ENCODE results near the gene LBP. TPM values are rescaled to one million over a fixed set of nuclear protein-coding genes. Genes with fewer than 3 reads are reported as not detected.
"Not testable (repeated sequence)": the region's sequence is repeated elsewhere in the genome, so short reads cannot be mapped to it uniquely, and the experiment has no call there.

LBP gene
- total and polyA plus RNA-seq, 7 donors, result 0.49 to 1.9 TPM; not detected in 5

- WGBS, 2 donors, result 72 to 75% methylated on average over 11 of the region's 11 CpGs
- Histone ChIP-seq H3K36me3 (no peaks in the 10 kb centered on the region), H3K27me3 (peaks cover 0 to 4% (median 0%) of the 10 kb centered on the region in 3 donors), H3K27ac (no peak overlapping the region), H3K4me3 (no peak overlapping the region), H3K9me3 (no peaks in the 10 kb centered on the region), H3K4me1 (no peaks in the 10 kb centered on the region)
- DNase-seq, result no peak
- TF ChIP-seq EP300 (IDR thresholded peaks at IDR 0.05), result no peak
- no peak for TF ChIP-seq POLR2AphosphoS5 (IDR thresholded peaks at IDR 0.05)
- TF ChIP-seq POLR2A (IDR thresholded peaks at IDR 0.05), result no peak
- TF ChIP-seq, protein P1, sequence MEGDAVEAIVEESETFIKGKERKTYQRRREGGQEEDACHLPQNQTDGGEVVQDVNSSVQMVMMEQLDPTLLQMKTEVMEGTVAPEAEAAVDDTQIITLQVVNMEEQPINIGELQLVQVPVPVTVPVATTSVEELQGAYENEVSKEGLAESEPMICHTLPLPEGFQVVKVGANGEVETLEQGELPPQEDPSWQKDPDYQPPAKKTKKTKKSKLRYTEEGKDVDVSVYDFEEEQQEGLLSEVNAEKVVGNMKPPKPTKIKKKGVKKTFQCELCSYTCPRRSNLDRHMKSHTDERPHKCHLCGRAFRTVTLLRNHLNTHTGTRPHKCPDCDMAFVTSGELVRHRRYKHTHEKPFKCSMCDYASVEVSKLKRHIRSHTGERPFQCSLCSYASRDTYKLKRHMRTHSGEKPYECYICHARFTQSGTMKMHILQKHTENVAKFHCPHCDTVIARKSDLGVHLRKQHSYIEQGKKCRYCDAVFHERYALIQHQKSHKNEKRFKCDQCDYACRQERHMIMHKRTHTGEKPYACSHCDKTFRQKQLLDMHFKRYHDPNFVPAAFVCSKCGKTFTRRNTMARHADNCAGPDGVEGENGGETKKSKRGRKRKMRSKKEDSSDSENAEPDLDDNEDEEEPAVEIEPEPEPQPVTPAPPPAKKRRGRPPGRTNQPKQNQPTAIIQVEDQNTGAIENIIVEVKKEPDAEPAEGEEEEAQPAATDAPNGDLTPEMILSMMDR (IDR thresholded peaks at IDR 0.05), result no peak
- intact Hi-C loops (cut with DNase I), result no loop called here
Observed at GRCh38 chr20:38377039-38377685, 30.9 kb downstream of the LBP start.

DNA sequence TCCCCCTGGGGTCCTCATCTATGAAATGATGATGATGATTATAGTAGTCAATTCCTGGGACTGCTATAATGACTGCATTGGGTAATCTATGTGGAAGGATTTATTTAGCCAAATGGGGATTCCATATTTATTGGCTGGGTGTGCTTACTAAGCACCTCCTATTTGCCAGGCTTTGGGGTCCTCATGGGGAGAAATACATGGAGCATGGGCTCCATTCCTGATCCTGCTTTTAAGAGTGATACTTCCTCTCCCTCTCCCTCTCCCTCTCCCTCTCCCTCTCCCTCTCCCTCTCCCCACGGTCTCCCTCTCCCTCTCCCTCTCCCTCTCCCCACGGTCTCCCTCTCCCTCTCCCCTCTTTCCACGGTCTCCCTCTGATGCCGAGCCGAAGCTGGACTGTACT is 31.6 kb downstream of the LBP start:
- H3K27ac ChIP-seq; DNase-seq; H3K9me3 ChIP-seq; intact Hi-C loops (cut with DNase I); H3K27me3 ChIP-seq; H3K36me3 ChIP-seq; H3K4me1 ChIP-seq; H3K4me3 ChIP-seq: not testable (repeated sequence)
- 100% methylated on average over 3 of the region's 5 CpGs; no CpG with 5 or more reads in 1 of the 2 donors for WGBS, 2 donors

DNA sequence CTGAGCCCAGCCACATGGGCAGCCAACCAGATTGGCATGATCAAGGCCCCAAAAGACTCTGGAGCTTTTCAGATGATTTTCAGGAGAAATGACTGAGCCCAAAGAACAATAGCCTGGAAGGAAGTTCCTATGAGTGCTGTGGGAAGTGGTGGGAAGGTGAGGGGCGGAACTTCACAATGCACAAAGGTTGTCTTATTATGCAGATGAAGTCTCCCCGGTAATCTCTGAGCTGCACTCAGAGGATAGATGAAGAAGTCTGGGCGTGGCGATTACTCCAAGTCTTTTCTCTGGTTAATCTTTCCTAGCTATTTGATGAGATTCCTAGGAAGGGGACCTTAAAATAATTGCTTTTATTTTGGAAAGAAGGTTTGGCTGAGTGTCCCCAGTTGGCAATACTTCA is 36.9 kb downstream of the LBP start:
- H3K4me3 ChIP-seq, result no peak overlapping the region
- no peak overlapping the region for H3K27ac ChIP-seq
- peaks cover 0 to 4% (median 0%) of the 10 kb centered on the region in 3 donors for H3K27me3 ChIP-seq
- no peaks in the 10 kb centered on the region for H3K36me3 ChIP-seq
- DNase-seq, result no peak
- TF ChIP-seq POLR2A (IDR thresholded peaks at IDR 0.05) (no peak), POLR2AphosphoS5 (IDR thresholded peaks at IDR 0.05) (no peak), EP300 (IDR thresholded peaks at IDR 0.05) (no peak)
- TF ChIP-seq, protein P1 (IDR thresholded peaks at IDR 0.05), result no peak
- no peaks in the 10 kb centered on the region for H3K4me1 ChIP-seq
- WGBS, 2 donors, result 74 to 85% methylated on average over 4 of the region's 4 CpGs
- intact Hi-C loops (cut with DNase I), result no loop called here
- H3K9me3 ChIP-seq, result no peaks in the 10 kb centered on the region

GRCh38 chr20:38386004-38386403 is 39.7 kb downstream of the LBP start:
- Histone ChIP-seq H3K4me3 (no peak overlapping the region), H3K9me3 (no peaks in the 10 kb centered on the region), H3K27ac (no peak overlapping the region), H3K4me1 (no peaks in the 10 kb centered on the region), H3K36me3 (no peaks in the 10 kb centered on the region), H3K27me3 (peaks cover 0 to 4% (median 0%) of the 10 kb centered on the region in 3 donors)
- TF ChIP-seq POLR2AphosphoS5 (IDR thresholded peaks at IDR 0.05), result no peak
- no peak for DNase-seq
- 64 to 75% methylated on average over 8 of the region's 8 CpGs for WGBS, 2 donors
- intact Hi-C loops (cut with DNase I), result no loop called here

DNA sequence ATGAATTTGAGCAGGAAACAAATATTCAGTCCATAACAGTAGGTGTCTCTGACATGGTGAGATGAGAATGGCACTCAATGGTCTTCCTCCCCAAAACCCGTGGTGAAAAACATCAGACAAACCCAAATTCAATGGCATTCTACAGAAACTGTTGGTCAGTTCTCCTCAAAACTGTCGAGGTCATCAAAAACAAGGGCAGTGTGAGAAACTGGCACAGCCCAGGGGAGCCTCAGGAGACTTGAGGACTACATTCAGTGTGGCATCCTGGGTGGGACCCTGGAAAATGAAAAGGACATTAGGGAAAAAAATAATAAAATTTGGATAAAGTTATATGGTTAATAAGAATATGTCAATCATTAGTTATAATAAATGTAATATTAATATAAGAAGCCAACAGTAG is 40.6 kb downstream of the LBP start:
- Histone ChIP-seq H3K36me3 (no peaks in the 10 kb centered on the region), H3K9me3 (no peaks in the 10 kb centered on the region), H3K27me3 (no peaks in the 10 kb centered on the region), H3K27ac (no peak overlapping the region), H3K4me1 (no peaks in the 10 kb centered on the region), H3K4me3 (no peak overlapping the region)
- 70 to 71% methylated on average over 2 of the region's 2 CpGs for WGBS, 2 donors
- intact Hi-C loops (cut with DNase I), result no loop called here
- DNase-seq, result no peak
- TF ChIP-seq, protein P1 (IDR thresholded peaks at IDR 0.05), result no peak
- no peak for TF ChIP-seq POLR2A (IDR thresholded peaks at IDR 0.05)
- TF ChIP-seq EP300 (IDR thresholded peaks at IDR 0.05), result no peak
- TF ChIP-seq POLR2AphosphoS5 (IDR thresholded peaks at IDR 0.05), result no peak

DNA sequence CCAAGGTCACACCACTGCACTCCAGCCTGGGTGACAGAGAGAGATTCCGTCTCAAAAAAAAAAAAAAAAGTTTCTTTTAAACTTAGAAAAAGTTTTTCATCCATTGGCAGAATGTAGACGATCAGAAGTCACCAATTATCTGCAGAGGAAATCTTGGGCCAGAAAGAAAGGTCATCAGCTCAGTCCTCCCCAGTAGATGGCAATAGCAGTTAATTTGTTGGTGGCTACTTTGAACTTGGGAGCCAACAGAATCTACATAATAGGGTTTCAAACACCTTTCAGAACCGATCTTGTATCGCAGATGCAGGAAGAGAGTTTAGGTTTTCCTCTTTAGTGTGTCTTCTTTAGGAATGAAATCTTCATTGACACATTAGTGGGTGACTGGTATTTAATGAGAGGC is 41.7 kb downstream of the LBP start:
- TF ChIP-seq, protein P1 (IDR thresholded peaks at IDR 0.05), result no peak
- TF ChIP-seq POLR2AphosphoS5 (IDR thresholded peaks at IDR 0.05), result no peak
- TF ChIP-seq POLR2A (IDR thresholded peaks at IDR 0.05), result no peak
- no peak for TF ChIP-seq EP300 (IDR thresholded peaks at IDR 0.05)
- no peak overlapping the region for H3K4me3 ChIP-seq
- H3K36me3 ChIP-seq, result no peaks in the 10 kb centered on the region
- WGBS, 2 donors, result 73 to 81% methylated on average over 4 of the region's 4 CpGs
- DNase-seq, result no peak
- intact Hi-C loops (cut with DNase I), result no loop called here
- no peaks in the 10 kb centered on the region for H3K27me3 ChIP-seq
- H3K9me3 ChIP-seq, result no peaks in the 10 kb centered on the region
- no peak overlapping the region for H3K27ac ChIP-seq
- no peaks in the 10 kb centered on the region for H3K4me1 ChIP-seq

Data from sigmoid colon (tissue), 7 donors.